WTC11 (cell line): ENCODE measurements around the gene FRMD4A. TPM values are rescaled to one million over a fixed set of nuclear protein-coding genes. Genes with fewer than 3 reads are reported as not detected.

ENCODE experiments used
- ATAC-seq: fragments of 200-7000 bp; cut with Tn5 transposase; 2 replicates; pipeline ENCODE4 v1.10.0; 2021; ENCODE audit warnings: mild to moderate bottlenecking, moderate library complexity
- CTCF ChIA-PET: fragments of 300-600 bp; sonication (Branson Sonifier 250); formaldehyde crosslinking; loops from one replicate; lab custom pipeline; 2021; ENCODE audit warnings: antibody characterized with exemption; lab: Charles Lee
- POLR2A ChIA-PET: fragments of 350-600 bp; sonication (Branson Sonifier 250); formaldehyde crosslinking; loops from one replicate; lab custom pipeline; 2021; ENCODE audit warnings: antibody characterized with exemption; lab: Charles Lee
- DNase-seq: peaks from one replicate; pipeline ENCODE4 v3.0.0; 2021; ENCODE audit warnings: low spot score
- H3K27ac Mint-ChIP-seq: 2 replicates; pipeline ENCODE4 v1.8.0; 2021; ENCODE audit warnings: mixed read lengths
- H3K27me3 Mint-ChIP-seq: 2 replicates; pipeline ENCODE4 v1.8.0; 2021; ENCODE audit warnings: low read depth, mild to moderate bottlenecking, moderate library complexity, mixed read lengths
- H3K36me3 Mint-ChIP-seq: 2 replicates; pipeline ENCODE4 v1.8.0; 2021; ENCODE audit warnings: mixed read lengths
- H3K4me1 Mint-ChIP-seq: 2 replicates; pipeline ENCODE4 v1.8.0; 2022; ENCODE audit warnings: mixed read lengths
- H3K4me3 Mint-ChIP-seq: 2 replicates; pipeline ENCODE4 v1.8.0; 2021; ENCODE audit warnings: mild to moderate bottlenecking, moderate library complexity, mixed read lengths
- H3K9me3 Mint-ChIP-seq: 2 replicates; pipeline ENCODE4 v1.8.0; 2021; ENCODE audit warnings: mixed read lengths
- ETV6 ChIP-seq: sonication (generic); formaldehyde crosslinking; IDR thresholded peaks from 2 replicates; pipeline ENCODE4 v1.8.1; 2022; ENCODE audit warnings: mild to moderate bottlenecking, missing genetic modification reagents
- FOXP1 ChIP-seq: sonication (generic); formaldehyde crosslinking; IDR thresholded peaks from 2 replicates; pipeline ENCODE4 v1.8.0; 2022; ENCODE audit warnings: missing genetic modification reagents, mild to moderate bottlenecking, moderate library complexity, borderline replicate concordance
- JUN ChIP-seq: sonication (generic); formaldehyde crosslinking; IDR thresholded peaks from 2 replicates; pipeline ENCODE4 v1.8.0; 2023; ENCODE audit warnings: mild to moderate bottlenecking, missing genetic modification reagents
- MXD4 ChIP-seq: fragments of 250-450 bp; sonication (Bioruptor Pico); IDR thresholded peaks from 2 replicates; pipeline ENCODE4 v1.8.0; 2021; ENCODE audit warnings: mild to moderate bottlenecking, moderate library complexity, borderline replicate concordance
- MYBL2 ChIP-seq: sonication (generic); formaldehyde crosslinking; IDR thresholded peaks from 2 replicates; pipeline ENCODE4 v1.8.1; 2023; ENCODE audit warnings: mild to moderate bottlenecking, moderate library complexity, missing genetic modification reagents
- SMAD3 ChIP-seq: sonication (generic); formaldehyde crosslinking; IDR thresholded peaks from 2 replicates; pipeline ENCODE4 v1.8.0; 2022; ENCODE audit warnings: missing genetic modification reagents, mild to moderate bottlenecking, borderline replicate concordance
- TEAD4 ChIP-seq: sonication (generic); formaldehyde crosslinking; IDR thresholded peaks from 2 replicates; pipeline ENCODE4 v1.8.0; 2022; ENCODE audit warnings: mild to moderate bottlenecking, missing genetic modification reagents
- ZNF263 ChIP-seq: sonication (generic); formaldehyde crosslinking; IDR thresholded peaks from 2 replicates; pipeline ENCODE4 v1.8.1; 2022; ENCODE audit warnings: low read depth, mild to moderate bottlenecking, moderate library complexity, missing genetic modification reagents
- ZNF396 ChIP-seq: fragments of 250-450 bp; sonication (Bioruptor Pico); IDR thresholded peaks from 2 replicates; pipeline ENCODE4 v1.8.0; 2021; ENCODE audit warnings: mild to moderate bottlenecking, moderate library complexity, borderline replicate concordance
- total RNA-seq: library from RNA; stranded (reverse); gene quantifications from 3 replicates; pipeline ENCODE4 v1.2.3, GENCODE V29; 2021
- TF ChIP-seq, protein P1 (sequence below): fragments of 250-450 bp; sonication (Bioruptor Pico); IDR thresholded peaks from 2 replicates; pipeline ENCODE4 v1.9.0; 2021; ENCODE audit warnings: mild to moderate bottlenecking, borderline replicate concordance
- TF ChIP-seq, protein P2 (sequence below): fragments of 250-450 bp; sonication (Bioruptor Pico); IDR thresholded peaks from 2 replicates; pipeline ENCODE4 v1.9.0; 2021; ENCODE audit warnings: moderate library complexity, mild to moderate bottlenecking, inconsistent platforms, borderline replicate concordance
- TF ChIP-seq, protein P3 (sequence below): sonication (generic); formaldehyde crosslinking; IDR thresholded peaks from 2 replicates; pipeline ENCODE4 v1.8.1; 2022; ENCODE audit warnings: mild to moderate bottlenecking, missing genetic modification reagents, moderate library complexity, borderline replicate concordance
- TF ChIP-seq, protein P4 (sequence below): sonication (generic); formaldehyde crosslinking; IDR thresholded peaks from 2 replicates; pipeline ENCODE4 v1.8.1; 2023; ENCODE audit warnings: mild to moderate bottlenecking, missing genetic modification reagents, moderate library complexity
- TF ChIP-seq, protein P5 (sequence below): fragments of 250-450 bp; sonication (Bioruptor Pico); IDR thresholded peaks from 2 replicates; pipeline ENCODE4 v1.8.0; 2021; ENCODE audit warnings: mild to moderate bottlenecking

FRMD4A gene
- total RNA-seq, 1 experiment from 2014 or later: 35.5 TPM

DNA sequence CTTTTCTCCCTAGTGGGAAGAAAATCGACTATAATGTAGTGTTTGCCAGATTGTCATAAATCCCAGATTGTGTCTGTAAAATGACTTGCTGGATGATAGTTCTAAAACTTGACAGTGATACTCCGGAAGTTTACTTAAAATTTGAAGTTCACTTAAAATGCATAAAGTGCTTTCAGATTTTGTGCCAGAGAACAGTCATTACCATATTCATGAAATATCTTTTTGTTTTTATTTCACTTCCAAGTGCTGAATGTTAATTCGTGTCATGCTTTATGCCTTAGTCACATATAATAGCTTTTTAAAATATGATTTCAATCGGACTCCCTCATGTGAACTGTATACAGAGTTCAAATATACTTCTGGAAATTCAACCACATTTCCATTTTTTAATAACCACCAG is 713.6 kb downstream of the FRMD4A start (continued):
- TF ChIP-seq ZNF263 (CRISPR knock-in tag) (no peak), FOXP1 (CRISPR knock-in tag) (no peak), MYBL2 (CRISPR knock-in tag) (no peak), MXD4 (CRISPR knock-in tag) (no peak), TEAD4 (CRISPR knock-in tag) (no peak), ZNF396 (CRISPR knock-in tag) (no peak), ETV6 (CRISPR knock-in tag) (no peak), SMAD3 (CRISPR knock-in tag) (no peak)
- TF ChIP-seq, protein P1, sequence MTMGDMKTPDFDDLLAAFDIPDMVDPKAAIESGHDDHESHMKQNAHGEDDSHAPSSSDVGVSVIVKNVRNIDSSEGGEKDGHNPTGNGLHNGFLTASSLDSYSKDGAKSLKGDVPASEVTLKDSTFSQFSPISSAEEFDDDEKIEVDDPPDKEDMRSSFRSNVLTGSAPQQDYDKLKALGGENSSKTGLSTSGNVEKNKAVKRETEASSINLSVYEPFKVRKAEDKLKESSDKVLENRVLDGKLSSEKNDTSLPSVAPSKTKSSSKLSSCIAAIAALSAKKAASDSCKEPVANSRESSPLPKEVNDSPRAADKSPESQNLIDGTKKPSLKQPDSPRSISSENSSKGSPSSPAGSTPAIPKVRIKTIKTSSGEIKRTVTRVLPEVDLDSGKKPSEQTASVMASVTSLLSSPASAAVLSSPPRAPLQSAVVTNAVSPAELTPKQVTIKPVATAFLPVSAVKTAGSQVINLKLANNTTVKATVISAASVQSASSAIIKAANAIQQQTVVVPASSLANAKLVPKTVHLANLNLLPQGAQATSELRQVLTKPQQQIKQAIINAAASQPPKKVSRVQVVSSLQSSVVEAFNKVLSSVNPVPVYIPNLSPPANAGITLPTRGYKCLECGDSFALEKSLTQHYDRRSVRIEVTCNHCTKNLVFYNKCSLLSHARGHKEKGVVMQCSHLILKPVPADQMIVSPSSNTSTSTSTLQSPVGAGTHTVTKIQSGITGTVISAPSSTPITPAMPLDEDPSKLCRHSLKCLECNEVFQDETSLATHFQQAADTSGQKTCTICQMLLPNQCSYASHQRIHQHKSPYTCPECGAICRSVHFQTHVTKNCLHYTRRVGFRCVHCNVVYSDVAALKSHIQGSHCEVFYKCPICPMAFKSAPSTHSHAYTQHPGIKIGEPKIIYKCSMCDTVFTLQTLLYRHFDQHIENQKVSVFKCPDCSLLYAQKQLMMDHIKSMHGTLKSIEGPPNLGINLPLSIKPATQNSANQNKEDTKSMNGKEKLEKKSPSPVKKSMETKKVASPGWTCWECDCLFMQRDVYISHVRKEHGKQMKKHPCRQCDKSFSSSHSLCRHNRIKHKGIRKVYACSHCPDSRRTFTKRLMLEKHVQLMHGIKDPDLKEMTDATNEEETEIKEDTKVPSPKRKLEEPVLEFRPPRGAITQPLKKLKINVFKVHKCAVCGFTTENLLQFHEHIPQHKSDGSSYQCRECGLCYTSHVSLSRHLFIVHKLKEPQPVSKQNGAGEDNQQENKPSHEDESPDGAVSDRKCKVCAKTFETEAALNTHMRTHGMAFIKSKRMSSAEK (CRISPR knock-in tag): no peak
- TF ChIP-seq, protein P2, sequence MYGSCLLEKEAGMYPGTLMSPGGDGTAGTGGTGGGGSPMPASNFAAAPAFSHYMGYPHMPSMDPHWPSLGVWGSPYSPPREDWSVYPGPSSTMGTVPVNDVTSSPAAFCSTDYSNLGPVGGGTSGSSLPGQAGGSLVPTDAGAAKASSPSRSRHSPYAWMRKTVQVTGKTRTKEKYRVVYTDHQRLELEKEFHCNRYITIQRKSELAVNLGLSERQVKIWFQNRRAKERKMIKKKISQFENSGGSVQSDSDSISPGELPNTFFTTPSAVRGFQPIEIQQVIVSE: no peak
- TF ChIP-seq, protein P3, sequence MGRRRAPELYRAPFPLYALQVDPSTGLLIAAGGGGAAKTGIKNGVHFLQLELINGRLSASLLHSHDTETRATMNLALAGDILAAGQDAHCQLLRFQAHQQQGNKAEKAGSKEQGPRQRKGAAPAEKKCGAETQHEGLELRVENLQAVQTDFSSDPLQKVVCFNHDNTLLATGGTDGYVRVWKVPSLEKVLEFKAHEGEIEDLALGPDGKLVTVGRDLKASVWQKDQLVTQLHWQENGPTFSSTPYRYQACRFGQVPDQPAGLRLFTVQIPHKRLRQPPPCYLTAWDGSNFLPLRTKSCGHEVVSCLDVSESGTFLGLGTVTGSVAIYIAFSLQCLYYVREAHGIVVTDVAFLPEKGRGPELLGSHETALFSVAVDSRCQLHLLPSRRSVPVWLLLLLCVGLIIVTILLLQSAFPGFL (CRISPR knock-in tag): no peak

DNA sequence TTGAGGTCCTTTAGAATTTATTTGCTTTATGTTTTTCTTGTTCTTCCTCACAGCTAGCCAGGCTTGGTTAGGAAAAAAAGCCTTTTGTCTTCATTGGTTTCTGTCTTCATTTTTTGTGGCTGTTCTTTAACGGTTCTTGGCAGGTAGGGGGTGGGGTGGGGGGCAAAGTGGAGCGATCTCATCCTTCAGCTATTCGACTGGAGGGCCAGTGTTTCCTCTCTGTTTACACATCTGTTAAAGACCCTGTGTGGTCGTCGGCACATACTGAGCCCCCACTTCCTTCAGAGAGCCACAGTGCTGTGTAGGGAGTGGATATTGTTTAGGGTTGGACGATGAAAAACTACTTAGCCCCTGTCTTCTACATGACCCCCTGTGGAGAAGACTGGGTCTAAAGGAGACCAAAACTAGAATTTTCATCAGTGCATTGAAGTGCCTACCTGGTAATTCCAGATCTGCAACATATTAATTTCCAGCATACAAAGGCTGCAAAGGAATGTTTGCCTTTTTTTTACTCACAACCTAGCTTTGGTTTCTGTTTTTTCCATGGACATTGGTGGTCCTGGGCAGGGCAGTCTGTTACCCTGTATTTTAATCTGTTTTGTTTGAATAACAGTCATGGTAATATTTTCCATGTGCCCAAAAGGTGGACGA is 714.9 kb downstream of the FRMD4A start:
- TF ChIP-seq, protein P4, sequence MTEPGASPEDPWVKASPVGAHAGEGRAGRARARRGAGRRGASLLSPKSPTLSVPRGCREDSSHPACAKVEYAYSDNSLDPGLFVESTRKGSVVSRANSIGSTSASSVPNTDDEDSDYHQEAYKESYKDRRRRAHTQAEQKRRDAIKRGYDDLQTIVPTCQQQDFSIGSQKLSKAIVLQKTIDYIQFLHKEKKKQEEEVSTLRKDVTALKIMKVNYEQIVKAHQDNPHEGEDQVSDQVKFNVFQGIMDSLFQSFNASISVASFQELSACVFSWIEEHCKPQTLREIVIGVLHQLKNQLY (CRISPR knock-in tag): no peak
- TF ChIP-seq SMAD3 (CRISPR knock-in tag): no peak
- TF ChIP-seq, protein P5, sequence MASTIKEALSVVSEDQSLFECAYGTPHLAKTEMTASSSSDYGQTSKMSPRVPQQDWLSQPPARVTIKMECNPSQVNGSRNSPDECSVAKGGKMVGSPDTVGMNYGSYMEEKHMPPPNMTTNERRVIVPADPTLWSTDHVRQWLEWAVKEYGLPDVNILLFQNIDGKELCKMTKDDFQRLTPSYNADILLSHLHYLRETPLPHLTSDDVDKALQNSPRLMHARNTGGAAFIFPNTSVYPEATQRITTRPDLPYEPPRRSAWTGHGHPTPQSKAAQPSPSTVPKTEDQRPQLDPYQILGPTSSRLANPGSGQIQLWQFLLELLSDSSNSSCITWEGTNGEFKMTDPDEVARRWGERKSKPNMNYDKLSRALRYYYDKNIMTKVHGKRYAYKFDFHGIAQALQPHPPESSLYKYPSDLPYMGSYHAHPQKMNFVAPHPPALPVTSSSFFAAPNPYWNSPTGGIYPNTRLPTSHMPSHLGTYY: no peak
- TF ChIP-seq JUN: 0 out of 2 replicates have a peak, but pooled peaks have one; percentile 51
- TF ChIP-seq, all 79 proteins: peak for 1
- H3K27me3 Mint-ChIP-seq: no peaks in the 10 kb centered on the region
- peak overlapping the region; percentile 89 for H3K27ac Mint-ChIP-seq
- CTCF ChIA-PET: interaction anchor here (0.6 to 1.0 kb wide), 4 partner anchors 44 to 494 kb away, joined by 3 to 4 read pairs (median 3); no protein-coding TSS in a partner anchor
- H3K4me1 Mint-ChIP-seq: peaks cover 28% of the 10 kb centered on the region
- 0 out of 2 replicates have a peak overlapping the region, but pooled peaks have one; percentile 15 for H3K4me3 Mint-ChIP-seq
- POLR2A ChIA-PET: interaction anchor here (0.7 kb wide), 1 partner anchor 264 kb away, joined by 4 read pairs; no protein-coding TSS in a partner anchor
- H3K9me3 Mint-ChIP-seq: no peaks in the 10 kb centered on the region
- peaks cover 20% of the 10 kb centered on the region for H3K36me3 Mint-ChIP-seq
- peak; percentile 21 for DNase-seq
- peak; percentile 80 for ATAC-seq
